Measurements from ENCODE around the gene RALB. TPM values are rescaled to one million over a fixed set of nuclear protein-coding genes. Genes with fewer than 3 reads are reported as not detected.
A peak's percentile ranks its signal among the peaks of the same experiment; 100 is the strongest.

RALB gene
- total RNA-seq, 1 donor from 2014 or later, result 52.7 TPM

GRCh38 chr2:120219291-120219690 is 33.4 kb upstream of the RALB start:
- H3K27me3 ChIP-seq (ENCODE audit: control insufficient read depth, insufficient read depth, low read length), result no peaks in the 10 kb centered on the region
- no peak for TF ChIP-seq CTCF (IDR thresholded peaks at IDR 0.05; ENCODE audit: insufficient read depth, low read length, severe bottlenecking)
- peaks cover 5% of the 10 kb centered on the region for H3K36me3 ChIP-seq (ENCODE audit: control insufficient read depth, insufficient read depth, low read length)
- FAIRE-seq (no peak), DNase-seq (ENCODE audit: low read depth) (no peak)
- no peak overlapping the region for H3K4me3 ChIP-seq (ENCODE audit: low read depth, low read length)

DNA sequence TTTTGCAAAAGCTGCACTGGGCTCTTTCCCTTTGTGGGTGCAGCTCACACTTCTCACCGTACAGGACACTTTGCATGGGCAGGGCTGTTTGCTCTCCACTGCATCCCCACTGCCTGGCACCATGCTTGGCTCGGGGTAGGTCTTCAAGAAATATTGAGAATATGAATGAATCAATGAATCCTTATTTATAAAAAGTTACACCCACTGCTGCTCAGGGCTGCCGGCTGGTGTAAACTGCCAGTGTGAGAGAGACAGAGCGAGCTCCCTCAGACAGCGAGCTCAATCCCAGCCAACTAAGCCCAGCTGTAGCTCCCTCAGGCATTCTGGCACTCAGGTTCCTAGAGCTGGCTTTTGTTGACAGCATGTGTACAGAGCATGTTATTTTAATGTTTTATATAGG is 32.9 kb upstream of the RALB start:
- H3K4me3 ChIP-seq (ENCODE audit: low read depth, low read length), result no peak overlapping the region
- no peak for DNase-seq (ENCODE audit: low read depth)
- no peak for TF ChIP-seq CTCF (IDR thresholded peaks at IDR 0.05; ENCODE audit: insufficient read depth, low read length, severe bottlenecking)
- H3K36me3 ChIP-seq (ENCODE audit: control insufficient read depth, insufficient read depth, low read length), result peaks cover 5% of the 10 kb centered on the region
- no peaks in the 10 kb centered on the region for H3K27me3 ChIP-seq (ENCODE audit: control insufficient read depth, insufficient read depth, low read length)
- no peak for FAIRE-seq

- no peak for TF ChIP-seq CTCF (IDR thresholded peaks at IDR 0.05; ENCODE audit: insufficient read depth, low read length, severe bottlenecking)
- no peak overlapping the region for H3K4me3 ChIP-seq (ENCODE audit: low read depth, low read length)
- FAIRE-seq (no peak), DNase-seq (ENCODE audit: low read depth) (no peak)
- peaks cover 5% of the 10 kb centered on the region for H3K36me3 ChIP-seq (ENCODE audit: control insufficient read depth, insufficient read depth, low read length)
- no peaks in the 10 kb centered on the region for H3K27me3 ChIP-seq (ENCODE audit: control insufficient read depth, insufficient read depth, low read length)
These were observed 31.9 kb upstream of the RALB start for GRCh38 chr2:120220756-120221155.

GRCh38 chr2:120221616-120222015 is 31.0 kb upstream of the RALB start:
- Histone ChIP-seq H3K27me3 (ENCODE audit: control insufficient read depth, insufficient read depth, low read length) (no peaks in the 10 kb centered on the region), H3K36me3 (ENCODE audit: control insufficient read depth, insufficient read depth, low read length) (peaks cover 5% of the 10 kb centered on the region), H3K4me3 (ENCODE audit: low read depth, low read length) (no peak overlapping the region)
- FAIRE-seq (no peak), DNase-seq (ENCODE audit: low read depth) (no peak)
- no peak for TF ChIP-seq CTCF (IDR thresholded peaks at IDR 0.05; ENCODE audit: insufficient read depth, low read length, severe bottlenecking)

DNA sequence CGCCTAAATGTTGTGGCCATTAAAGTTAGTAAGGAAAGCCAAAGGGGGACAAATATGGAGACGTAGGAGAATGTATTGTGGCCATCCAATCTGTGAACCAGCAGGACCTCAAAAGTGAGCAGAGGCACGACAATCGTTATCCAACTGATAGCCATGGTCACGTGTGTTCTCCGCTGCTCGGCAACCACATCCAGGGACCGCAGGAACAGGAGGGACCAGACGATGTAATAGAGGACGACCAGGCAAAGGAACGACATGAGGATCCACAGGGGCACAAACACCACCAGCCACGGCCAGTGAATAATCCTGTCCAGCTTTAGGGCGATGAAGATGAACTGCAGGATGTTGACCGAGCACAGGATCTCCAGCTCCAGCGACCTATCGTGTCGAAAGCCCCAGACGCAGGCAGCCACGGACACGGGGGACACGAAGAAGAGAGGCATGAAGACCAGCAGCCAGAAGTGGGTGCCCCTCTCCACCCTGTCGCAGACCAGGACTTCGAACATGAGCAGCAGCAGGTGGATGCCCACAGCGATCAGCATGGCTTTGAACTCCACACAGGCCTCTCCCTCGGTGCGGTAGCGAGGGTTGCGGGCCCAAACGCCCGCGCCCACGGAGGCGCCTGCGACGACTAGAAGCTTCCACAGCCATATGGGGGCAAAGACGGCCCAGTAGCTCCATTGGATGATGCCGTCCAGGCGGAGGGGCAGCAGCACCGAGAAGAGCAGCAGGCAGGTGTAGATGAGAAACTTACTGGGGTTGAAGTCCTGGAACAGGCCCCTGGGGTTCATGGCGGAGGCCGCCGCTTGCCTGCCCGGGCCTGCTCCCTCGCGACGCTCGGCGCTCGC is 30.2 kb upstream of the RALB start:
- peaks cover 5% of the 10 kb centered on the region for H3K36me3 ChIP-seq (ENCODE audit: control insufficient read depth, insufficient read depth, low read length)
- no peak for FAIRE-seq

More for the DNA sequence above, 30.2 kb upstream of the RALB start:
- no peaks in the 10 kb centered on the region for H3K27me3 ChIP-seq (ENCODE audit: control insufficient read depth, insufficient read depth, low read length)
- no peak for TF ChIP-seq CTCF (IDR thresholded peaks at IDR 0.05; ENCODE audit: insufficient read depth, low read length, severe bottlenecking)
- DNase-seq (ENCODE audit: low read depth), result no peak
- peak overlapping the region; percentile 49 for H3K4me3 ChIP-seq (ENCODE audit: low read depth, low read length)
